PC-3 (cell line): ENCODE data around the gene THBS3. TPM values are rescaled to one million over a fixed set of nuclear protein-coding genes. Genes with fewer than 3 reads are reported as not detected.

Experiments used
- ATAC-seq: fragments of 200-7000 bp; cut with Tn5 transposase; 2 replicates; pipeline ENCODE4 v1.9.1; 2020; ENCODE audit warnings: mild to moderate bottlenecking, moderate library complexity
- BruUV-seq: library from RNA; stranded (reverse); fragments of 400-500 nt; replicated peaks from 2 replicates; lab custom pipeline; 2021; lab: Mats Ljungman, UMichigan
- CTCF ChIA-PET: fragments of 300-600 bp; sonication (Branson Sonifier 250); formaldehyde crosslinking; loops from one replicate; lab custom pipeline; 2022; ENCODE audit warnings: antibody characterized with exemption; lab: Charles Lee
- POLR2A ChIA-PET: fragments of 300-600 bp; sonication (Branson Sonifier 250); formaldehyde crosslinking; loops from one replicate; lab custom pipeline; 2022; ENCODE audit warnings: antibody characterized with exemption; ENCODE audit not compliant: unreplicated experiment; lab: Charles Lee
- DNase-seq: peaks from one replicate; pipeline ENCODE4 v3.0.0-alpha.2; 2015
- H2AFZ ChIP-seq: fragments of 300-600 bp; sonication (generic); 2 replicates; pipeline ENCODE4 v1.6.0; 2016; ENCODE audit warnings: antibody characterized with exemption, low read length
- H3F3A ChIP-seq: fragments of 300-600 bp; sonication (generic); one replicate; pipeline ENCODE4 v1.6.0; 2017; ENCODE audit warnings: antibody characterized with exemption, low read length, control low read depth, mild to moderate bottlenecking; ENCODE audit not compliant: unreplicated experiment
- H3K27ac ChIP-seq: fragments of 300-600 bp; sonication (generic); 2 replicates; pipeline ENCODE4 v1.5.1; 2016; ENCODE audit warnings: mild to moderate bottlenecking, low read length
- H3K27me3 ChIP-seq: fragments of 300-600 bp; sonication (generic); 2 replicates; pipeline ENCODE4 v1.6.1; 2016; ENCODE audit warnings: low read length, mixed read lengths
- H3K36me3 ChIP-seq: fragments of 300-600 bp; sonication (generic); 2 replicates; pipeline ENCODE4 v1.6.1; 2016; ENCODE audit warnings: low read depth, mixed run types, low read length, mixed read lengths
- H3K4me1 ChIP-seq: fragments of 300-600 bp; sonication (generic); 2 replicates; pipeline ENCODE4 v1.5.1; 2016; ENCODE audit warnings: low read length; ENCODE audit not compliant: insufficient read depth
- H3K4me2 ChIP-seq: fragments of 300-600 bp; sonication (generic); 2 replicates; pipeline ENCODE4 v1.6.0; 2016; ENCODE audit warnings: low read length
- H3K4me3 ChIP-seq: fragments of 300-600 bp; sonication (generic); 2 replicates; pipeline ENCODE4 v1.5.1; 2016; ENCODE audit warnings: mild to moderate bottlenecking, low read length, mixed read lengths
- H3K79me2 ChIP-seq: fragments of 300-600 bp; sonication (generic); 2 replicates; pipeline ENCODE4 v1.6.1; 2017; ENCODE audit warnings: low read length, mixed read lengths
- H3K9ac ChIP-seq: fragments of 300-600 bp; sonication (generic); 2 replicates; pipeline ENCODE4 v1.6.0; 2016; ENCODE audit warnings: mild to moderate bottlenecking, low read length
- H3K9me2 ChIP-seq: fragments of 300-600 bp; sonication (generic); replicated peaks from 2 replicates; pipeline ENCODE4 v1.6.1; 2016; ENCODE audit warnings: mixed run types, low read length, mixed read lengths
- H3K9me3 ChIP-seq: fragments of 300-600 bp; sonication (generic); 2 replicates; pipeline ENCODE4 v1.6.1; 2016; ENCODE audit warnings: low read length, mixed read lengths
- H4K20me1 ChIP-seq: fragments of 300-600 bp; sonication (generic); 2 replicates; pipeline ENCODE4 v1.6.1; 2016; ENCODE audit warnings: low read length, mixed read lengths
- CTCF ChIP-seq: fragments of 300-600 bp; sonication (generic); conservative IDR thresholded peaks from 2 replicates; pipeline ENCODE4 v1.5.1; 2017; ENCODE audit warnings: antibody characterized with exemption, low read depth, mild to moderate bottlenecking, low read length
- EZH2 ChIP-seq: fragments of 300-600 bp; sonication (generic); IDR thresholded peaks from one replicate; pipeline ENCODE4 v1.6.1; 2017; ENCODE audit warnings: antibody characterized with exemption, mild to moderate bottlenecking, low read length; ENCODE audit not compliant: unreplicated experiment
- EZH2phosphoT487 ChIP-seq: fragments of 300-600 bp; sonication (generic); IDR thresholded peaks from 2 replicates; pipeline ENCODE4 v1.6.1; 2018; ENCODE audit warnings: mild to moderate bottlenecking, antibody characterized with exemption, low read length, borderline replicate concordance
- intact Hi-C: fragments of 100-400 bp; cut with micrococcal nuclease; formaldehyde crosslinking; loops from 2 replicates; pipeline ENCODE4 v1.9.0; 2023
- total RNA-seq: library from RNA; depleted of rRNA; stranded (reverse); fragments of >200 nt; gene quantifications from 2 replicates; pipeline ENCODE4 v1.2.3, GENCODE V29; 2014

The THBS3 gene
- total RNA-seq, 1 experiment from 2014 or later = 13.0 TPM

- Histone ChIP-seq H3K27me3 (no peaks in the 10 kb centered on the region), H4K20me1 (no peaks in the 10 kb centered on the region), H3K9me2 (no peaks in the 10 kb centered on the region), H3K9me3 (no peaks in the 10 kb centered on the region), H3K9ac (peak overlapping the region; percentile 71), H3F3A (no peaks in the 10 kb centered on the region), H3K4me2 (peak overlapping the region; percentile 87), H3K4me1 (peaks cover 27% of the 10 kb centered on the region), H3K4me3 (peak overlapping the region; percentile 77), H3K27ac (peak overlapping the region; percentile 54), H3K36me3 (peaks cover 15% of the 10 kb centered on the region; the same call in 1 of the 2 replicates), H3K79me2 (peaks cover 11% of the 10 kb centered on the region), H2AFZ (peak overlapping the region; percentile 88)
- DNase-seq (no peak), ATAC-seq (no peak)
- BruUV-seq = no TSS peak
- no peak for TF ChIP-seq EZH2
- no peak for TF ChIP-seq CTCF
- TF ChIP-seq EZH2phosphoT487 = no peak
- ChIA-PET POLR2A (no interaction called here), CTCF (no interaction called here)
- intact Hi-C loops = loop anchor here (2.0 kb wide), 1 partner anchor 64 kb away; the partner anchor contains the start of gene FDPS
Measured at GRCh38 chr1:155245163-155245524, 37.4 kb upstream of the THBS3 start.

GRCh38 chr1:155244368-155245162 is 36.9 kb upstream of the THBS3 start:
- BruUV-seq = TSS peak; percentile 41
- peak; percentile 23 for TF ChIP-seq CTCF
- no peak for TF ChIP-seq EZH2phosphoT487

More at GRCh38 chr1:155244368-155245162, 36.9 kb upstream of the THBS3 start:
- H3K79me2 ChIP-seq = peaks cover 11% of the 10 kb centered on the region
- peak overlapping the region; percentile 71 for H3K9ac ChIP-seq
- H3K4me3 ChIP-seq = peak overlapping the region; percentile 77
- no peaks in the 10 kb centered on the region for H3K9me2 ChIP-seq
- ChIA-PET POLR2A (interaction anchor here (0.6 to 1.1 kb wide), 2 partner anchors 37 to 360 kb away, joined by 8 read pairs; partner anchors contain the start of gene THBS3), CTCF (interaction anchor here (0.7 kb wide), 1 partner anchor 55 kb away, joined by 3 read pairs; no protein-coding TSS in a partner anchor)
- H4K20me1 ChIP-seq = no peaks in the 10 kb centered on the region
- peak overlapping the region; percentile 88 for H2AFZ ChIP-seq
- intact Hi-C loops = loop anchor here (2.0 to 5.0 kb wide), 2 partner anchors 37 to 64 kb away; partner anchors contain the start of genes FDPS, MTX1 and THBS3
- H3K27me3 ChIP-seq = no peaks in the 10 kb centered on the region
- DNase-seq (peak; percentile 99), ATAC-seq (peak; percentile 91)
- peak overlapping the region; percentile 87 for H3K4me2 ChIP-seq
- H3K27ac ChIP-seq = peak overlapping the region; percentile 54
- H3F3A ChIP-seq = no peaks in the 10 kb centered on the region
- H3K36me3 ChIP-seq = peaks cover 15% of the 10 kb centered on the region; the same call in 1 of the 2 replicates
- H3K4me1 ChIP-seq = peaks cover 27% of the 10 kb centered on the region
- H3K9me3 ChIP-seq = no peaks in the 10 kb centered on the region
